ENCODE results near the gene BLM. TPM values are rescaled to one million over a fixed set of nuclear protein-coding genes. Genes with fewer than 3 reads are reported as not detected.
"Not testable (repeated sequence)": the region's sequence is repeated elsewhere in the genome, so short reads cannot be mapped to it uniquely, and the experiment has no call there.

BLM gene
- 1 to 10 TPM in 11 of 12 donors, not detected in 1; 2.6 to 9.0 (median 6.3) TPM for polyA plus RNA-seq (ENCODE audit: insufficient read length in 12 of 12)
- long read RNA-seq, donor 1: 0 reads
- long read RNA-seq, donor 2: 0 reads
- long read RNA-seq, donor 3: 0 reads
- long read RNA-seq, donor 4: 0 reads
- long read RNA-seq, donor 5, full-length matches to known transcripts: 1 of 1 reads
- long read RNA-seq, donor 5, partial matches to known transcripts: 0 of 1 reads
- long read RNA-seq, donor 5, other reads (novel, unspliced or antisense): 0 of 1 reads
- long read RNA-seq, donor 6, full-length matches to known transcripts: 1 of 1 reads
- long read RNA-seq, donor 6, partial matches to known transcripts: 0 of 1 reads
- long read RNA-seq, donor 6, other reads (novel, unspliced or antisense): 0 of 1 reads
- long read RNA-seq, donor 7: 0 reads
- long read RNA-seq, donor 8: 0 reads
- long read RNA-seq, donor 9, partial matches to known transcripts: 0 of 1 reads
- long read RNA-seq, donor 9, other reads (novel, unspliced or antisense): 0 of 1 reads
- long read RNA-seq, donor 10: 0 reads
- long read RNA-seq, donor 11: 0 reads

- peak; percentile 97 for DNase-seq
Observed at GRCh38 chr15:90716976-90717821, at the start of gene BLM. TSS of gene BLM (plus strand) at chr15:90717346. CDS start at chr15:90747393, 30,047 bp downstream.

- not testable (repeated sequence) for DNase-seq
Observed at GRCh38 chr15:90667755-90668345, 49.3 kb upstream of the BLM start.

- not testable (repeated sequence) for DNase-seq
Observed at GRCh38 chr15:90670631-90671030, 46.5 kb upstream of the BLM start.

GRCh38 chr15:90671216-90671615 is 45.9 kb upstream of the BLM start:
- DNase-seq: no peak

GRCh38 chr15:90673357-90673756 is 43.8 kb upstream of the BLM start:
- not testable (repeated sequence) for DNase-seq

- DNase-seq: no peak
Observed at GRCh38 chr15:90674476-90674875, 42.7 kb upstream of the BLM start.

- DNase-seq: no peak
Observed at GRCh38 chr15:90675464-90675863, 41.7 kb upstream of the BLM start.

- no peak for DNase-seq
Observed at GRCh38 chr15:90677807-90678790, 39.0 kb upstream of the BLM start.

- no peak for DNase-seq
Observed at GRCh38 chr15:90679959-90680358, 37.2 kb upstream of the BLM start.

- DNase-seq: peak; percentile 39
Observed at GRCh38 chr15:90680371-90680935, 36.7 kb upstream of the BLM start.

GRCh38 chr15:90681056-90681455 is 36.1 kb upstream of the BLM start:
- DNase-seq: no peak

GRCh38 chr15:90681480-90681879 is 35.7 kb upstream of the BLM start:
- DNase-seq: no peak

- no peak for DNase-seq
Observed at GRCh38 chr15:90683371-90683770, 33.8 kb upstream of the BLM start.

GRCh38 chr15:90683876-90684275 is 33.3 kb upstream of the BLM start:
- no peak for DNase-seq

- DNase-seq: no peak
Observed at GRCh38 chr15:90684281-90684680, 32.9 kb upstream of the BLM start.

- DNase-seq: no peak
Observed at GRCh38 chr15:90685591-90686434, 31.3 kb upstream of the BLM start.

- DNase-seq: no peak
Observed at GRCh38 chr15:90686435-90687218, 30.5 kb upstream of the BLM start.

GRCh38 chr15:90689326-90689961 is 27.7 kb upstream of the BLM start:
- not testable (repeated sequence) for DNase-seq
